Measurements from ENCODE around the gene DAAM1. TPM values are rescaled to one million over a fixed set of nuclear protein-coding genes. Genes with fewer than 3 reads are reported as not detected.

DAAM1 gene
- polyA plus RNA-seq, 1 of the 3 experiments (the other 2 are of a cell fraction): 5.1 TPM

DNA sequence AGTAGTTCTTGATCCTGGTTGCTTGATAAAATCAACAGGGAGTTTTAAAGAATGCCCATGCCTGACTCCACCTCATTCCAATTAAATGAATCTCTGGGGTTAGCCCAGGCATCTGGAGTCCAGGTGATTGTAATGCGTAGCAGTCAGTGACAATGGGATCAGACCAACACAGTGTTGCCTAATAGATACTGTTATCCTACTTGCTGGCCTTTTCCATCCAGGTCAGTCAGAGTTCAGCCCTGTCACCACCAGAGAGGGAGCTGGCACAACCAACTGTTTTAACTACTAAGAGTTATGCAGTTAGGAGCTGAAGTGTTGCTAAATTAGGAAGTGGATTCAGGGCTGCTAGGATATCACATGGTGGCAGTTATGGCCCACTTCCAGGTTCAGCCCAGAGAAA is 169.6 kb downstream of the DAAM1 start:
- Histone ChIP-seq H3K4me2 (no peak overlapping the region), H3K27ac (ENCODE audit: low read depth in 2 of 2, low read length in 1 of 2) (peak overlapping the region; percentile 32 to 65; a peak in 3 of 4 replicates), H3K4me3 (ENCODE audit: low read depth in 2 of 2, low read length in 1 of 2) (no peak overlapping the region), H3K9me3 (no peaks in the 10 kb centered on the region), H4K20me1 (ENCODE audit: insufficient read depth) (no peaks in the 10 kb centered on the region), H3K4me1 (ENCODE audit: control insufficient read depth in 1 of 2, insufficient read depth in 2 of 2, low read depth in 1 of 2, low read length in 1 of 2) (peaks cover 25 to 32% of the 10 kb centered on the region in 2 experiments; a peak in 3 of 4 replicates), H3K79me2 (ENCODE audit: insufficient read depth) (no peaks in the 10 kb centered on the region), H2AFZ (ENCODE audit: low read depth) (no peak overlapping the region), H3K9me2 (no peaks in the 10 kb centered on the region), H3F3A (replicated peaks; ENCODE audit: insufficient read depth) (peaks cover 13% of the 10 kb centered on the region), H3K9ac (no peak overlapping the region), H3K27me3 (ENCODE audit: insufficient read depth) (no peaks in the 10 kb centered on the region), H3K36me3 (replicated peaks in 1 of 2; ENCODE audit: control insufficient read depth in 1 of 2, insufficient read depth in 2 of 2, low read length in 1 of 2) (peaks cover 19 to 33% of the 10 kb centered on the region in 2 experiments)
- ChIA-PET POLR2A (no interaction called here), CTCF (interaction anchor here (0.9 to 1.0 kb wide), 2 partner anchors 11 to 17 kb away, joined by 3 read pairs; no protein-coding TSS in a partner anchor)
- 30% methylated on average over 1 of the region's 1 CpG for WGBS (ENCODE audit: low lambda C conversion rate)
- peak; percentile 10 for DNase-seq
- TF ChIP-seq, protein P1, sequence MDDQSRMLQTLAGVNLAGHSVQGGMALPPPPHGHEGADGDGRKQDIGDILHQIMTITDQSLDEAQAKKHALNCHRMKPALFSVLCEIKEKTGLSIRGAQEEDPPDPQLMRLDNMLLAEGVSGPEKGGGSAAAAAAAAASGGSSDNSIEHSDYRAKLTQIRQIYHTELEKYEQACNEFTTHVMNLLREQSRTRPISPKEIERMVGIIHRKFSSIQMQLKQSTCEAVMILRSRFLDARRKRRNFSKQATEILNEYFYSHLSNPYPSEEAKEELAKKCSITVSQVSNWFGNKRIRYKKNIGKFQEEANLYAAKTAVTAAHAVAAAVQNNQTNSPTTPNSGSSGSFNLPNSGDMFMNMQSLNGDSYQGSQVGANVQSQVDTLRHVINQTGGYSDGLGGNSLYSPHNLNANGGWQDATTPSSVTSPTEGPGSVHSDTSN (IDR thresholded peaks at IDR 0.05): peak; percentile 25; the same call in 1 of the 2 replicates
- no peak for TF ChIP-seq YY1 (IDR thresholded peaks at IDR 0.05; ENCODE audit: low read depth)
- no peak for TF ChIP-seq GATA2 (CRISPR knock-in tag; IDR thresholded peaks at IDR 0.05)
- TF ChIP-seq, protein P2, sequence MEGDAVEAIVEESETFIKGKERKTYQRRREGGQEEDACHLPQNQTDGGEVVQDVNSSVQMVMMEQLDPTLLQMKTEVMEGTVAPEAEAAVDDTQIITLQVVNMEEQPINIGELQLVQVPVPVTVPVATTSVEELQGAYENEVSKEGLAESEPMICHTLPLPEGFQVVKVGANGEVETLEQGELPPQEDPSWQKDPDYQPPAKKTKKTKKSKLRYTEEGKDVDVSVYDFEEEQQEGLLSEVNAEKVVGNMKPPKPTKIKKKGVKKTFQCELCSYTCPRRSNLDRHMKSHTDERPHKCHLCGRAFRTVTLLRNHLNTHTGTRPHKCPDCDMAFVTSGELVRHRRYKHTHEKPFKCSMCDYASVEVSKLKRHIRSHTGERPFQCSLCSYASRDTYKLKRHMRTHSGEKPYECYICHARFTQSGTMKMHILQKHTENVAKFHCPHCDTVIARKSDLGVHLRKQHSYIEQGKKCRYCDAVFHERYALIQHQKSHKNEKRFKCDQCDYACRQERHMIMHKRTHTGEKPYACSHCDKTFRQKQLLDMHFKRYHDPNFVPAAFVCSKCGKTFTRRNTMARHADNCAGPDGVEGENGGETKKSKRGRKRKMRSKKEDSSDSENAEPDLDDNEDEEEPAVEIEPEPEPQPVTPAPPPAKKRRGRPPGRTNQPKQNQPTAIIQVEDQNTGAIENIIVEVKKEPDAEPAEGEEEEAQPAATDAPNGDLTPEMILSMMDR (IDR thresholded peaks at IDR 0.05): no peak
- TF ChIP-seq NRF1 (IDR thresholded peaks at IDR 0.05; ENCODE audit: low read depth, low read length): no peak
- TF ChIP-seq TEAD4 (IDR thresholded peaks at IDR 0.05; ENCODE audit: borderline replicate concordance, insufficient read depth): 0 out of 2 replicates have a peak, but pooled peaks have one; percentile 57
- TF ChIP-seq ELF1 (IDR thresholded peaks at IDR 0.05): no peak
- peak; percentile 85 for TF ChIP-seq RCOR1 (IDR thresholded peaks at IDR 0.05; ENCODE audit: low read length)
- TF ChIP-seq JUND (IDR thresholded peaks at IDR 0.05): peak; percentile 67
- TF ChIP-seq, protein P3, sequence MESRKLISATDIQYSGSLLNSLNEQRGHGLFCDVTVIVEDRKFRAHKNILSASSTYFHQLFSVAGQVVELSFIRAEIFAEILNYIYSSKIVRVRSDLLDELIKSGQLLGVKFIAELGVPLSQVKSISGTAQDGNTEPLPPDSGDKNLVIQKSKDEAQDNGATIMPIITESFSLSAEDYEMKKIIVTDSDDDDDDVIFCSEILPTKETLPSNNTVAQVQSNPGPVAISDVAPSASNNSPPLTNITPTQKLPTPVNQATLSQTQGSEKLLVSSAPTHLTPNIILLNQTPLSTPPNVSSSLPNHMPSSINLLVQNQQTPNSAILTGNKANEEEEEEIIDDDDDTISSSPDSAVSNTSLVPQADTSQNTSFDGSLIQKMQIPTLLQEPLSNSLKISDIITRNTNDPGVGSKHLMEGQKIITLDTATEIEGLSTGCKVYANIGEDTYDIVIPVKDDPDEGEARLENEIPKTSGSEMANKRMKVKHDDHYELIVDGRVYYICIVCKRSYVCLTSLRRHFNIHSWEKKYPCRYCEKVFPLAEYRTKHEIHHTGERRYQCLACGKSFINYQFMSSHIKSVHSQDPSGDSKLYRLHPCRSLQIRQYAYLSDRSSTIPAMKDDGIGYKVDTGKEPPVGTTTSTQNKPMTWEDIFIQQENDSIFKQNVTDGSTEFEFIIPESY (IDR thresholded peaks at IDR 0.05; ENCODE audit: borderline replicate concordance, low read depth): no peak
- TF ChIP-seq GABPA (IDR thresholded peaks at IDR 0.05; ENCODE audit: low read depth): no peak
- no peak for TF ChIP-seq RFX5 (IDR thresholded peaks at IDR 0.05; ENCODE audit: low read length)
- TF ChIP-seq POLR2AphosphoS5 (IDR thresholded peaks at IDR 0.05; ENCODE audit: low read depth, low read length): peak; percentile 73; the same call in 1 of the 2 replicates
- peak; percentile 51; the same call in 1 of the 2 replicates for TF ChIP-seq FOSL2 (IDR thresholded peaks at IDR 0.05; ENCODE audit: borderline replicate concordance, low read depth)
- TF ChIP-seq, protein P4, sequence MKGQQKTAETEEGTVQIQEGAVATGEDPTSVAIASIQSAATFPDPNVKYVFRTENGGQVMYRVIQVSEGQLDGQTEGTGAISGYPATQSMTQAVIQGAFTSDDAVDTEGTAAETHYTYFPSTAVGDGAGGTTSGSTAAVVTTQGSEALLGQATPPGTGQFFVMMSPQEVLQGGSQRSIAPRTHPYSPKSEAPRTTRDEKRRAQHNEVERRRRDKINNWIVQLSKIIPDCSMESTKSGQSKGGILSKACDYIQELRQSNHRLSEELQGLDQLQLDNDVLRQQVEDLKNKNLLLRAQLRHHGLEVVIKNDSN (IDR thresholded peaks at IDR 0.05; ENCODE audit: borderline replicate concordance, low read depth): no peak
- TF ChIP-seq EZH2phosphoT487 (IDR thresholded peaks at IDR 0.05; ENCODE audit: borderline replicate concordance, low read depth): no peak
- no peak for TF ChIP-seq TAF1 (IDR thresholded peaks at IDR 0.05; ENCODE audit: borderline replicate concordance, low read depth, low read length)
- TF ChIP-seq RAD21 (IDR thresholded peaks at IDR 0.05; ENCODE audit: low read length): no peak
- TF ChIP-seq, protein P5, sequence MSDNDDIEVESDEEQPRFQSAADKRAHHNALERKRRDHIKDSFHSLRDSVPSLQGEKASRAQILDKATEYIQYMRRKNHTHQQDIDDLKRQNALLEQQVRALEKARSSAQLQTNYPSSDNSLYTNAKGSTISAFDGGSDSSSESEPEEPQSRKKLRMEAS (IDR thresholded peaks at IDR 0.05; ENCODE audit: low read depth): peak; percentile 50; the same call in 1 of the 2 replicates
- no peak for TF ChIP-seq FOXJ3 (CRISPR knock-in tag; IDR thresholded peaks at IDR 0.05)
- peak in 1 of 2 experiments; percentile 77; a peak in 2 of 4 replicates for TF ChIP-seq EP300 (IDR thresholded peaks at IDR 0.05; ENCODE audit: borderline replicate concordance in 1 of 2, low read depth in 1 of 2, low read length in 1 of 2)
- 0 out of 2 replicates have a peak, but pooled peaks have one; percentile 27 for TF ChIP-seq FOXM1 (IDR thresholded peaks at IDR 0.05; ENCODE audit: low read depth)
- TF ChIP-seq, protein P6, sequence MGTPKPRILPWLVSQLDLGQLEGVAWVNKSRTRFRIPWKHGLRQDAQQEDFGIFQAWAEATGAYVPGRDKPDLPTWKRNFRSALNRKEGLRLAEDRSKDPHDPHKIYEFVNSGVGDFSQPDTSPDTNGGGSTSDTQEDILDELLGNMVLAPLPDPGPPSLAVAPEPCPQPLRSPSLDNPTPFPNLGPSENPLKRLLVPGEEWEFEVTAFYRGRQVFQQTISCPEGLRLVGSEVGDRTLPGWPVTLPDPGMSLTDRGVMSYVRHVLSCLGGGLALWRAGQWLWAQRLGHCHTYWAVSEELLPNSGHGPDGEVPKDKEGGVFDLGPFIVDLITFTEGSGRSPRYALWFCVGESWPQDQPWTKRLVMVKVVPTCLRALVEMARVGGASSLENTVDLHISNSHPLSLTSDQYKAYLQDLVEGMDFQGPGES (IDR thresholded peaks at IDR 0.05; ENCODE audit: low read depth, low read length): no peak
- TF ChIP-seq NFIC (IDR thresholded peaks at IDR 0.05; ENCODE audit: borderline replicate concordance): peak; percentile 35; the same call in 1 of the 2 replicates
- TF ChIP-seq, protein P7, sequence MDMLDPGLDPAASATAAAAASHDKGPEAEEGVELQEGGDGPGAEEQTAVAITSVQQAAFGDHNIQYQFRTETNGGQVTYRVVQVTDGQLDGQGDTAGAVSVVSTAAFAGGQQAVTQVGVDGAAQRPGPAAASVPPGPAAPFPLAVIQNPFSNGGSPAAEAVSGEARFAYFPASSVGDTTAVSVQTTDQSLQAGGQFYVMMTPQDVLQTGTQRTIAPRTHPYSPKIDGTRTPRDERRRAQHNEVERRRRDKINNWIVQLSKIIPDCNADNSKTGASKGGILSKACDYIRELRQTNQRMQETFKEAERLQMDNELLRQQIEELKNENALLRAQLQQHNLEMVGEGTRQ (IDR thresholded peaks at IDR 0.05; ENCODE audit: borderline replicate concordance, low read depth, low read length): no peak
